Breast epithelium (tissue), 3 donors: ENCODE measurements around the gene NOL4L.

Experiments
- POLR2A ChIP-seq: fragments of 450-650 bp; IDR thresholded peaks from one replicate; pipeline ENCODE4 v1.6.1; 2016; ENCODE audit warnings: antibody characterized with exemption, mild to moderate bottlenecking, moderate library complexity
- TF ChIP-seq, protein P1 (sequence below), 3 donors: fragments of 450-650 bp; IDR thresholded peaks; one replicate each; pipeline ENCODE4 v1.5.1; 2016 to 2017; ENCODE audit warnings: antibody characterized with exemption in 3 of 3, mild to moderate bottlenecking in 3 of 3, moderate library complexity in 3 of 3

DNA sequence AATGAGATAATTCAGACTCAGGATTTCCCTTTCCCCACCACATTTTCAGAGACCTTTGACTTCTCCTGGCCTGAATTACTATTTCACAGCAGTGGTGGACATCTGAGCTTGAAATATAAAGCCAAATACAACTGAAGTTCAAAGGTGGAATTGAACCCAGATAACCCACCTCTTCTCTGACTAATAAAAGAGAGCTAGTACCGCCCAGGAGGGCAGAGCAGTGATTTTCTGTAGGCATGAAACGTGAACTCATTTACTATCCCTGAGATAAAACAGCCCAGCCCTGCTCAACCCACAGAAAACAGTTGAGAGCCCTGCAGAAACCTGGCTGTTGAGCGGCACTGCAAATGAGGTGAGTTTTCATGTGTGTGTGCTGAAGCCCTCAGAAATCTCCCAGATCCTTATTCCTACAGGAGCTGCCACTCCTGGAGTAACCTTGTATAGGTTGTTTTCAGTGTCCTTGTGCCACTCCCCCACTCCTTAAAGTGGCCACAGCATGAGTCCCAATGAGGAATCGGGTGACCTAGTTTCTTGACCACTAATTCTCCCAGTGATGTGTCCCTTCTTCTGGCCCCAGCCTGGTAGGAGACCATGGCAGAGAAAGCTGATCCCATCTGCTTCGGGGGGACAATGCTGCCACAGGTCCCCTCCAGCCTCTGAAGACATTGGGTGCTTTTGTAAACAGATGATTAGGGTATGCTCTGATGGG lies 99.2 kb downstream of the NOL4L start:
- TF ChIP-seq, protein P1, sequence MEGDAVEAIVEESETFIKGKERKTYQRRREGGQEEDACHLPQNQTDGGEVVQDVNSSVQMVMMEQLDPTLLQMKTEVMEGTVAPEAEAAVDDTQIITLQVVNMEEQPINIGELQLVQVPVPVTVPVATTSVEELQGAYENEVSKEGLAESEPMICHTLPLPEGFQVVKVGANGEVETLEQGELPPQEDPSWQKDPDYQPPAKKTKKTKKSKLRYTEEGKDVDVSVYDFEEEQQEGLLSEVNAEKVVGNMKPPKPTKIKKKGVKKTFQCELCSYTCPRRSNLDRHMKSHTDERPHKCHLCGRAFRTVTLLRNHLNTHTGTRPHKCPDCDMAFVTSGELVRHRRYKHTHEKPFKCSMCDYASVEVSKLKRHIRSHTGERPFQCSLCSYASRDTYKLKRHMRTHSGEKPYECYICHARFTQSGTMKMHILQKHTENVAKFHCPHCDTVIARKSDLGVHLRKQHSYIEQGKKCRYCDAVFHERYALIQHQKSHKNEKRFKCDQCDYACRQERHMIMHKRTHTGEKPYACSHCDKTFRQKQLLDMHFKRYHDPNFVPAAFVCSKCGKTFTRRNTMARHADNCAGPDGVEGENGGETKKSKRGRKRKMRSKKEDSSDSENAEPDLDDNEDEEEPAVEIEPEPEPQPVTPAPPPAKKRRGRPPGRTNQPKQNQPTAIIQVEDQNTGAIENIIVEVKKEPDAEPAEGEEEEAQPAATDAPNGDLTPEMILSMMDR (IDR thresholded peaks at IDR 0.05) = no peak
- TF ChIP-seq POLR2A = no peak
